SK-N-SH (cell line): Measurements from ENCODE around the gene C1QTNF5.

ENCODE experiments used
- CHD2 ChIP-seq: fragments of 150-350 bp; IDR thresholded peaks from 2 replicates; pipeline ENCODE4 v1.6.1; 2018; ENCODE audit warnings: low read length; ENCODE audit not compliant: partially characterized antibody
- ELF1 ChIP-seq: IDR thresholded peaks from 2 replicates; pipeline ENCODE4 v1.4.0; 2012
- EZH2phosphoT487 ChIP-seq: fragments of 200-600 bp; sonication (generic); IDR thresholded peaks from 2 replicates; pipeline ENCODE4 v1.6.1; 2017; ENCODE audit warnings: low read depth, mixed run types, mild to moderate bottlenecking, antibody characterized with exemption, moderate library complexity, borderline replicate concordance
- FOXJ3 ChIP-seq: sonication (generic); formaldehyde crosslinking; IDR thresholded peaks from 2 replicates; pipeline ENCODE4 v1.5.1; 2020; ENCODE audit warnings: mild to moderate bottlenecking, missing genetic modification reagents
- GATA2 ChIP-seq: sonication (generic); formaldehyde crosslinking; IDR thresholded peaks from 2 replicates; pipeline ENCODE4 v1.5.0; 2020; ENCODE audit warnings: mild to moderate bottlenecking, missing genetic modification reagents
- RXRA ChIP-seq: IDR thresholded peaks from 2 replicates; pipeline ENCODE4 v1.4.0; 2012; ENCODE audit warnings: low read depth, mild to moderate bottlenecking, borderline replicate concordance
- SIN3A ChIP-seq: IDR thresholded peaks from 2 replicates; pipeline ENCODE4 v1.6.1; 2012; ENCODE audit warnings: low read depth, mild to moderate bottlenecking, low read length, moderate library complexity, borderline replicate concordance
- TCF12 ChIP-seq: IDR thresholded peaks from 2 replicates; pipeline ENCODE4 v1.4.0; 2012
- YY1 ChIP-seq: IDR thresholded peaks from 2 replicates; pipeline ENCODE4 v1.4.0; 2012; ENCODE audit warnings: low read depth, mild to moderate bottlenecking
- TF ChIP-seq, protein P1 (sequence below): fragments of 200-600 bp; sonication (generic); IDR thresholded peaks from 2 replicates; pipeline ENCODE4 v1.6.1; 2017; ENCODE audit warnings: antibody characterized with exemption, mild to moderate bottlenecking, moderate library complexity
- TF ChIP-seq, protein P2 (sequence below): IDR thresholded peaks from 2 replicates; pipeline ENCODE4 v1.6.1; 2012; ENCODE audit warnings: mild to moderate bottlenecking, low read depth, low read length, moderate library complexity
- TF ChIP-seq, protein P3 (sequence below): fragments of 150-350 bp; IDR thresholded peaks from 2 replicates; pipeline ENCODE4 v1.6.1; 2016; ENCODE audit warnings: mild to moderate bottlenecking, low read depth, low read length
- TF ChIP-seq, protein P4 (sequence below): fragments of 150-350 bp; IDR thresholded peaks from 2 replicates; pipeline ENCODE4 v1.6.1; 2017; ENCODE audit warnings: antibody characterized with exemption, low read length, low read depth, borderline replicate concordance

DNA sequence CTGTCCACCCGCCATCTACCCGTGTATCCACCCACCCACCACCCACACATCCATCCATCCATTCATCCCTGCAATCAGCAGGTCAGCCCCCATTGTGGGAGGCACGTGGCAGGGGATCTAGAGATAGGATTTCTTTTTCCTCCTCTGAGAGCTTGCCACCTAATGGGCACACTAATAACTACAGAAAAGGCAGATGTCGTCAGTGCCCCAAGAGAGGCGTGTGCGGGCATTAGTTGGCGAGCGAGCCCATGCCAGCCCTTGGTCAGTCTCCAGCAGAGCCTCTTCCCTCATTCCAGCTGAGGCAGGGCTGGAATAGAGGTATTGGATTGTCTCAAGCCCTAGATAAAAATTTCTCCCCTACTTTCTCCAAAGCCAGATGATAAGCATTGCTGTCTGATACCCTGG is 31.1 kb upstream of the C1QTNF5 start:
- TF ChIP-seq, protein P1, sequence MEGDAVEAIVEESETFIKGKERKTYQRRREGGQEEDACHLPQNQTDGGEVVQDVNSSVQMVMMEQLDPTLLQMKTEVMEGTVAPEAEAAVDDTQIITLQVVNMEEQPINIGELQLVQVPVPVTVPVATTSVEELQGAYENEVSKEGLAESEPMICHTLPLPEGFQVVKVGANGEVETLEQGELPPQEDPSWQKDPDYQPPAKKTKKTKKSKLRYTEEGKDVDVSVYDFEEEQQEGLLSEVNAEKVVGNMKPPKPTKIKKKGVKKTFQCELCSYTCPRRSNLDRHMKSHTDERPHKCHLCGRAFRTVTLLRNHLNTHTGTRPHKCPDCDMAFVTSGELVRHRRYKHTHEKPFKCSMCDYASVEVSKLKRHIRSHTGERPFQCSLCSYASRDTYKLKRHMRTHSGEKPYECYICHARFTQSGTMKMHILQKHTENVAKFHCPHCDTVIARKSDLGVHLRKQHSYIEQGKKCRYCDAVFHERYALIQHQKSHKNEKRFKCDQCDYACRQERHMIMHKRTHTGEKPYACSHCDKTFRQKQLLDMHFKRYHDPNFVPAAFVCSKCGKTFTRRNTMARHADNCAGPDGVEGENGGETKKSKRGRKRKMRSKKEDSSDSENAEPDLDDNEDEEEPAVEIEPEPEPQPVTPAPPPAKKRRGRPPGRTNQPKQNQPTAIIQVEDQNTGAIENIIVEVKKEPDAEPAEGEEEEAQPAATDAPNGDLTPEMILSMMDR: peak; percentile 23
- no peak for TF ChIP-seq EZH2phosphoT487
- TF ChIP-seq, protein P2, sequence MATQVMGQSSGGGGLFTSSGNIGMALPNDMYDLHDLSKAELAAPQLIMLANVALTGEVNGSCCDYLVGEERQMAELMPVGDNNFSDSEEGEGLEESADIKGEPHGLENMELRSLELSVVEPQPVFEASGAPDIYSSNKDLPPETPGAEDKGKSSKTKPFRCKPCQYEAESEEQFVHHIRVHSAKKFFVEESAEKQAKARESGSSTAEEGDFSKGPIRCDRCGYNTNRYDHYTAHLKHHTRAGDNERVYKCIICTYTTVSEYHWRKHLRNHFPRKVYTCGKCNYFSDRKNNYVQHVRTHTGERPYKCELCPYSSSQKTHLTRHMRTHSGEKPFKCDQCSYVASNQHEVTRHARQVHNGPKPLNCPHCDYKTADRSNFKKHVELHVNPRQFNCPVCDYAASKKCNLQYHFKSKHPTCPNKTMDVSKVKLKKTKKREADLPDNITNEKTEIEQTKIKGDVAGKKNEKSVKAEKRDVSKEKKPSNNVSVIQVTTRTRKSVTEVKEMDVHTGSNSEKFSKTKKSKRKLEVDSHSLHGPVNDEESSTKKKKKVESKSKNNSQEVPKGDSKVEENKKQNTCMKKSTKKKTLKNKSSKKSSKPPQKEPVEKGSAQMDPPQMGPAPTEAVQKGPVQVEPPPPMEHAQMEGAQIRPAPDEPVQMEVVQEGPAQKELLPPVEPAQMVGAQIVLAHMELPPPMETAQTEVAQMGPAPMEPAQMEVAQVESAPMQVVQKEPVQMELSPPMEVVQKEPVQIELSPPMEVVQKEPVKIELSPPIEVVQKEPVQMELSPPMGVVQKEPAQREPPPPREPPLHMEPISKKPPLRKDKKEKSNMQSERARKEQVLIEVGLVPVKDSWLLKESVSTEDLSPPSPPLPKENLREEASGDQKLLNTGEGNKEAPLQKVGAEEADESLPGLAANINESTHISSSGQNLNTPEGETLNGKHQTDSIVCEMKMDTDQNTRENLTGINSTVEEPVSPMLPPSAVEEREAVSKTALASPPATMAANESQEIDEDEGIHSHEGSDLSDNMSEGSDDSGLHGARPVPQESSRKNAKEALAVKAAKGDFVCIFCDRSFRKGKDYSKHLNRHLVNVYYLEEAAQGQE: no peak
- TF ChIP-seq, protein P3, sequence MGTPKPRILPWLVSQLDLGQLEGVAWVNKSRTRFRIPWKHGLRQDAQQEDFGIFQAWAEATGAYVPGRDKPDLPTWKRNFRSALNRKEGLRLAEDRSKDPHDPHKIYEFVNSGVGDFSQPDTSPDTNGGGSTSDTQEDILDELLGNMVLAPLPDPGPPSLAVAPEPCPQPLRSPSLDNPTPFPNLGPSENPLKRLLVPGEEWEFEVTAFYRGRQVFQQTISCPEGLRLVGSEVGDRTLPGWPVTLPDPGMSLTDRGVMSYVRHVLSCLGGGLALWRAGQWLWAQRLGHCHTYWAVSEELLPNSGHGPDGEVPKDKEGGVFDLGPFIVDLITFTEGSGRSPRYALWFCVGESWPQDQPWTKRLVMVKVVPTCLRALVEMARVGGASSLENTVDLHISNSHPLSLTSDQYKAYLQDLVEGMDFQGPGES: no peak
- no peak for TF ChIP-seq RXRA
- no peak for TF ChIP-seq SIN3A
- no peak for TF ChIP-seq FOXJ3 (CRISPR knock-in tag)
- no peak for TF ChIP-seq ELF1
- no peak for TF ChIP-seq YY1
- TF ChIP-seq CHD2: no peak
- TF ChIP-seq TCF12: no peak
- TF ChIP-seq GATA2 (CRISPR knock-in tag): no peak
- TF ChIP-seq, protein P4, sequence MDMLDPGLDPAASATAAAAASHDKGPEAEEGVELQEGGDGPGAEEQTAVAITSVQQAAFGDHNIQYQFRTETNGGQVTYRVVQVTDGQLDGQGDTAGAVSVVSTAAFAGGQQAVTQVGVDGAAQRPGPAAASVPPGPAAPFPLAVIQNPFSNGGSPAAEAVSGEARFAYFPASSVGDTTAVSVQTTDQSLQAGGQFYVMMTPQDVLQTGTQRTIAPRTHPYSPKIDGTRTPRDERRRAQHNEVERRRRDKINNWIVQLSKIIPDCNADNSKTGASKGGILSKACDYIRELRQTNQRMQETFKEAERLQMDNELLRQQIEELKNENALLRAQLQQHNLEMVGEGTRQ: no peak
